Measurements from ENCODE around the gene COPG2. TPM values are rescaled to one million over a fixed set of nuclear protein-coding genes. Genes with fewer than 3 reads are reported as not detected.
"Not testable (repeated sequence)": the region's sequence is repeated elsewhere in the genome, so short reads cannot be mapped to it uniquely, and the experiment has no call there.

COPG2 gene
- total and polyA plus RNA-seq, 2 donors (not counting 1 experiment from before 2014, with no cell fraction given), result 6.1 to 13.4 TPM

DNA sequence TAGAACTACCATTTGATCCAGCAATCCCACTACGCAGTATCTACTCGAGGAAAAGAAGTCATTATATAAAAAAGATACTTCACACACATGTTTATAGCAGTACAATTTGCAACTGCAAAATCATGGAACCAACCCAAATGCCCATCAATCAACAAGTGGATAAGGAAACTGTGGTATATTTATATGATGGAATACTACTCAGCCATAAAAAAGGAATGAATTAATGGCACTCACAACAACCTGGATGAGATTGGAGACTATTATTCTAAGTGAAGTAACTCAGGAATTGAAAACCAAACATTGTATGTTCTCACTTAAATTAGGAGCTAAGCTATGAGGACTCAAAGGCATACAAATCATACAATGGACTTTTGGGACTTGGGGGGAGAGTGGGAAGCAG, 82.6 kb downstream of the COPG2 start:
- H3K9me3 ChIP-seq (ENCODE audit: control extremely low read depth in 1 of 3, control insufficient read depth in 2 of 3, insufficient read depth in 1 of 3, low read length in 2 of 3); ATAC-seq (ENCODE audit: low read depth); H3K36me3 ChIP-seq (replicated peaks in 1 of 2; ENCODE audit: control extremely low read depth in 1 of 2, control insufficient read depth in 1 of 2, extremely low read depth in 1 of 2, insufficient read depth in 2 of 2, low read length in 1 of 2); H3K4me3 Mint-ChIP-seq; CTCF ChIA-PET; H3K27me3 Mint-ChIP-seq; POLR2A ChIA-PET; H3K27ac ChIP-seq (ENCODE audit: low read length in 2 of 2); intact Hi-C loops (cut with micrococcal nuclease); H3K27ac Mint-ChIP-seq; H2AFZ ChIP-seq (ENCODE audit: insufficient read depth, low read depth, low read length, poor library complexity, severe bottlenecking); H3K4me1 ChIP-seq (ENCODE audit: control insufficient read depth in 2 of 2, insufficient read depth in 2 of 2, low read length in 2 of 2); H3K4me2 ChIP-seq (replicated peaks; ENCODE audit: low read depth, low read length, poor library complexity, severe bottlenecking); H3K9ac ChIP-seq (ENCODE audit: low read length); H4K20me1 ChIP-seq (ENCODE audit: control insufficient read depth, insufficient read depth, low read length, poor library complexity, severe bottlenecking); DNase-seq; H3K79me2 ChIP-seq (ENCODE audit: control insufficient read depth, insufficient read depth, low read length); H3K9me3 Mint-ChIP-seq (ENCODE audit: insufficient read depth); H3K27me3 ChIP-seq (replicated peaks in 1 of 4; ENCODE audit: control extremely low read depth in 1 of 4, control insufficient read depth in 3 of 4, insufficient read depth in 4 of 4, low read length in 3 of 4); H3K4me3 ChIP-seq (ENCODE audit: control extremely low read depth in 1 of 5, extremely low read depth in 1 of 5, insufficient read depth in 1 of 5, low read depth in 2 of 5, low read length in 4 of 5); H3K4me1 Mint-ChIP-seq: not testable (repeated sequence)
- no CpG with 5 or more reads among the region's 2 CpGs for WGBS (ENCODE audit: insufficient coverage)

DNA sequence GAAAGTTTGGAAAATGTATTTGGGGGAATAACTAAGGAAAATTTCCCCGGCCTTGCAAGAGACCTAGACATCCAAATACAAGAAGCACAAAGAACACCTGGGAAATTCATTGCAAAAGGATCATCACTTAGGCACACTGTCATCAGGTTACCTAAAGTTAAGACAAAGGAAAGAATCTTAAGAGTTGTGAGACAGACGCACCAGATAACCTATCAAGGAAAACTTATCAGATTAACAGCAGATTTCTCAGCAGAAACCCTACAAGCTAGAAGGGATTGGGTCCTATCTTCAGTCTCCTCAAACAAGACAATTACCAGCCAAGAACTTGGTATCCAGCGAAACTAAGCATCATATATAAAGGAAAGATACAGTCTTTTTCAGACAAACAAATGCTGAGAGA, 93.4 kb downstream of the COPG2 start:
- H3K4me1 ChIP-seq (ENCODE audit: control insufficient read depth in 2 of 2, insufficient read depth in 2 of 2, low read length in 2 of 2); ATAC-seq (ENCODE audit: low read depth); intact Hi-C loops (cut with micrococcal nuclease); H3K9me3 Mint-ChIP-seq (ENCODE audit: insufficient read depth); H3K36me3 ChIP-seq (replicated peaks in 1 of 2; ENCODE audit: control extremely low read depth in 1 of 2, control insufficient read depth in 1 of 2, extremely low read depth in 1 of 2, insufficient read depth in 2 of 2, low read length in 1 of 2); CTCF ChIA-PET; H3K4me2 ChIP-seq (replicated peaks; ENCODE audit: low read depth, low read length, poor library complexity, severe bottlenecking); H3K4me3 Mint-ChIP-seq; H3K79me2 ChIP-seq (ENCODE audit: control insufficient read depth, insufficient read depth, low read length); H2AFZ ChIP-seq (ENCODE audit: insufficient read depth, low read depth, low read length, poor library complexity, severe bottlenecking); H3K27ac ChIP-seq (ENCODE audit: low read length in 2 of 2); H3K9me3 ChIP-seq (ENCODE audit: control extremely low read depth in 1 of 3, control insufficient read depth in 2 of 3, insufficient read depth in 1 of 3, low read length in 2 of 3); H3K27ac Mint-ChIP-seq; H3K9ac ChIP-seq (ENCODE audit: low read length); DNase-seq; H3K4me1 Mint-ChIP-seq; H3K27me3 ChIP-seq (replicated peaks in 1 of 4; ENCODE audit: control extremely low read depth in 1 of 4, control insufficient read depth in 3 of 4, insufficient read depth in 4 of 4, low read length in 3 of 4); H3K4me3 ChIP-seq (ENCODE audit: control extremely low read depth in 1 of 5, extremely low read depth in 1 of 5, insufficient read depth in 1 of 5, low read depth in 2 of 5, low read length in 4 of 5); H4K20me1 ChIP-seq (ENCODE audit: control insufficient read depth, insufficient read depth, low read length, poor library complexity, severe bottlenecking); POLR2A ChIA-PET; H3K27me3 Mint-ChIP-seq: not testable (repeated sequence)
- WGBS (ENCODE audit: insufficient coverage), result no CpG with 5 or more reads among the region's 3 CpGs

DNA sequence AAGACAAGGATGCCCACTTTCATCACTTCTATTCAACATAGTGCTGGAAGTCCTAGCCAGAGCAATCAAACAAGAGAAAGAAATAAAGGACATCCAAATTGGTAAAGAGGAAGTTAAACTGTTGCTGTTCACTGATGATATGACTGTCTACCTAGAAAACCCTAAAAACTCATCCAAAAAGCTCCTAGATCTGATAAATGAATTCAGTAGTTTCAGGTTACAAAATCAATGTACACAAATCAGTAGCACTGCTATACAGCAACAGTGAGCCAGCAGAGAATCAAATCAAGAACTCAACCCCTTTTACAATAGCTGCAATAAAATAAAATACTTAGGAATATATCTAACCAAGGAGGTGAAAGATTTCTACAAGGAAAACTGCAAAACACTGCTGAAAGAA, 98.4 kb downstream of the COPG2 start:
- H3K9ac ChIP-seq (ENCODE audit: low read length); H3K79me2 ChIP-seq (ENCODE audit: control insufficient read depth, insufficient read depth, low read length); DNase-seq; H3K4me1 Mint-ChIP-seq; H3K4me2 ChIP-seq (replicated peaks; ENCODE audit: low read depth, low read length, poor library complexity, severe bottlenecking); H3K4me1 ChIP-seq (ENCODE audit: control insufficient read depth in 2 of 2, insufficient read depth in 2 of 2, low read length in 2 of 2); H3K4me3 ChIP-seq (ENCODE audit: control extremely low read depth in 1 of 5, extremely low read depth in 1 of 5, insufficient read depth in 1 of 5, low read depth in 2 of 5, low read length in 4 of 5); H3K27ac ChIP-seq (ENCODE audit: low read length in 2 of 2); CTCF ChIA-PET; H3K27me3 ChIP-seq (replicated peaks in 1 of 4; ENCODE audit: control extremely low read depth in 1 of 4, control insufficient read depth in 3 of 4, insufficient read depth in 4 of 4, low read length in 3 of 4); intact Hi-C loops (cut with micrococcal nuclease); ATAC-seq (ENCODE audit: low read depth); POLR2A ChIA-PET; H2AFZ ChIP-seq (ENCODE audit: insufficient read depth, low read depth, low read length, poor library complexity, severe bottlenecking); H3K4me3 Mint-ChIP-seq; H4K20me1 ChIP-seq (ENCODE audit: control insufficient read depth, insufficient read depth, low read length, poor library complexity, severe bottlenecking); H3K27ac Mint-ChIP-seq; H3K36me3 ChIP-seq (replicated peaks in 1 of 2; ENCODE audit: control extremely low read depth in 1 of 2, control insufficient read depth in 1 of 2, extremely low read depth in 1 of 2, insufficient read depth in 2 of 2, low read length in 1 of 2); H3K27me3 Mint-ChIP-seq: not testable (repeated sequence)
- peaks cover 12% of the 10 kb centered on the region for H3K9me3 Mint-ChIP-seq (ENCODE audit: insufficient read depth)
- H3K9me3 ChIP-seq (ENCODE audit: control extremely low read depth in 1 of 3, control insufficient read depth in 2 of 3, insufficient read depth in 1 of 3, low read length in 2 of 3), result peaks cover 1 to 11% (median 8%) of the 10 kb centered on the region in 3 donors

Measured in B cell (primary cell).